HG02623 (cell line): Measurements from ENCODE around the gene MGLL.

Experiments used
- ATAC-seq: cut with Tn5 transposase; IDR thresholded peaks from one replicate; pipeline ENCODE4 v1.9.1; 2021; ENCODE audit warnings: moderate library complexity; ENCODE audit not compliant: unreplicated experiment

MGLL gene

GRCh38 chr3:127743351-127744252, 78.7 kb downstream of the MGLL start:
- no peak for ATAC-seq

GRCh38 chr3:127742580-127742979, 79.7 kb downstream of the MGLL start:
- ATAC-seq, result no peak

- ATAC-seq, result no peak
These were observed 80.6 kb downstream of the MGLL start for GRCh38 chr3:127741690-127742089.

GRCh38 chr3:127741246-127741645, 81.1 kb downstream of the MGLL start:
- no peak for ATAC-seq

GRCh38 chr3:127740136-127740915, 82.0 kb downstream of the MGLL start:
- ATAC-seq, result no peak

DNA sequence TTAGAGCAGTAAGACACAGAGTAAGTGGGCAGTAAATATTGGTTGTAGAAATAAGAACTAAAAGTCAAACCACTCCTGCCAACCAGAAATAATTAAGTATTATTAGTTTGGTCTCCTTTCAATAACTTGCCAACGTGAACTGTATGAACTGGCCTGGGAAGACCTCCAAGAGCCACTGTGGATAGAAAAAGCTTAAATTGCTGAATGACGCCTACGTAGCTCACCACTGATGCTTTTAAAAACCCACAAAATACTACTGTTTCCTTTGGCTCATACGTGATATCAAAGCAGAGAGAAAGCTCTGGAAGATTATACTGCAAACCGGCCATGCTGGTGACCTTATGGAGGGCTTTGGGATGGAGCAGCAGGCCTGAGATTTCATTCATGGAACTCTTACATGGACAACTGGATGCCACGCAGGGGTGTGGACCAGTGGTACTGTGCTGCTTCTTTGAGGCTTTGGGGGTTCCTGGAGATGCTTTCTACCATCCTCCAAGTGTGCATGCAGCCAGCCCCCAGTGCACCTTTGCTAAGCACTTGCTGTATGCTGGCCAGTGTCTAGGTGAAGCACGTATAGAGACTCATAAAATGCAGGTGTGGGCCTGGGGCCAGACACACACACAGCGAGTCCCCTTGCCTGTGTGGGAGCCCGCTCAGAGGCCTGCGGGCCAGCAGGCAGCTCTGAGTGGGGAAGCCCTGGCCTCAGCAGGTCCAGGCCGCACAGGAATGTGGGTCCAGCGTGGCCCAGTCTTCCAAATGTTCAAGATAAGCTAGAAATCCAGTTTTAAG, 82.8 kb downstream of the MGLL start:
- no peak for ATAC-seq

GRCh38 chr3:127738192-127738840, 84.0 kb downstream of the MGLL start:
- ATAC-seq, result no peak

- no peak for ATAC-seq
These were observed 85.3 kb downstream of the MGLL start for GRCh38 chr3:127736801-127737539.

- peak; percentile 67 for ATAC-seq
These were observed 86.3 kb downstream of the MGLL start for GRCh38 chr3:127735767-127736693.

- no peak for ATAC-seq
These were observed 87.4 kb downstream of the MGLL start for GRCh38 chr3:127734754-127735473.

DNA sequence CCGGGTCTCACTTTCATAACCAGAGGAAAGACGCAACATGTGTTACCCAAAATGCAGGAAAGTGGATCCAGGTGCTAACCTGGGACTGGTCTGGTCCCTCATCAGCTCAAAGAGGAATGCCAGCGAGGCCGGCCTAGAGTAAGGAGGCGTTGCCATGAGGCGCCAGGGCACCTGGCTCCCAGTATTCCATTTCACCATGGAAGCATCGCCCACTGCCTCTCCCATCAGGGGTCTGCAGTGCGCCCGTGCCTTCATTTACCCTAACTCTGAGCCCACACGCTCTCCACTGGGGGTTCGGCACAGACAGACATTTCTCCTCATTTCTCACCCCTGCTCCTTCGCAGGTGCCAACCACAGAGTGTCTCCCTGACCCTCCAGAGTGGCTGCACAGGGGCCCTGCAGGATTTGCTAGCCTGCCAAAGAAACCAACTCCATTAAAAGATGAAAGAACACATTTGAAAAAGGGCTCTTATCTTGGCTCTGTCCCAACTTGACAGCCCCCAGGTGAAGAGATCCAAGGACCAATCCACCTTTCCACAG, 88.1 kb downstream of the MGLL start:
- ATAC-seq, result no peak

- no peak for ATAC-seq
These were observed 88.5 kb downstream of the MGLL start for GRCh38 chr3:127733781-127734180.

DNA sequence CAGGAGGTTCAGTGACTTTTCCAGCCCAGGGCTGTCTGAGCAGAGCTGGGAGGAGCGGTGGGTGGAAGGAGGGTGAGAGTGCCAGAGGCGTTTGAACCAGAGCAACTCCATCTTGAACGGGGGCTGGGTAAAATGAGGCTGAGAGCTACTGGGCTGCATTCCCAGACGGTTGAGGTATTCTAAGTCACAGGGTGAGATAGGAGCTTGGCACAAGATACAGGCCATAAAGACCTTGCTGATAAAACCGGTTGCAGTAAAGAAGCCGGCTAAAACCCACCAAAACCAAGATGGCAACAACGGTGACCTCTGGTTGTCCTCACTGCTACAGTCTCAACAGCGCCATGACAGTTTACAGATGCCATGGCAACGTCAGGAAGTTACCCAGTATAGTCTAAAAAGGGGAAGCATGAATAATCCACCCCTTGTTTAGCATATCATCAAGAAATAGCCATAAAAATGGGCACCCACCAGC, 89.4 kb downstream of the MGLL start:
- no peak for ATAC-seq

- ATAC-seq, result no peak
These were observed 90.0 kb downstream of the MGLL start for GRCh38 chr3:127732303-127732702.

- ATAC-seq, result no peak
These were observed 90.6 kb downstream of the MGLL start for GRCh38 chr3:127731546-127732289.

DNA sequence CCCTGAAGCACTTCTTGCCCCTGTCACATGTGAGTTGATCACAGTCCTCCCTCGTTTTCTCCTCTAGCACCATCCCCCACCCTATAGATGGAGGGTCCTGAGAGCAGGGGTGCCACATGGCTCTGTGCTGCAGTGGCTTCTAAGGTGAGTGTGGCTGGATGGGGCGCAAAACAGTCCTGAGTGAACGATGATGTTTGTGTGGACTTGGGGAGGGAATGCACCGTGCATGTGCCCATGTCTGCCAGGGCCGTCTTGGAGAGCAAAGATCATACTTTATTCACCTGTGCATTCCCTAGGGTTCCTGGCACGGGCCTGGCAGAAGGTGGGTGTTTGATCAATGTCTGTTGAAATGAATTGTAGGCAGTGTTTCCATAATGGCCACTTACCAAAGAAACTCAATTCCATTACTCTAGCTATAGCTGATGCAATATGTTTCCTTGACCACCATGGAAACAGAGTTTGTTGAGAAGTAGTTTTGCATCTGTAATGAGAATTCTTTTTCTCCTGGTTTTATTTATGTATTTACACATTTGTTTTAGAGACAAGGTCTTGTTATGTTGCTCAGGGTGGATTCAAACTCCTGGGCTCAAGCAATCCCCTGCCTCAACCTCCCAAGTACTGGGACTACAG, 91.5 kb downstream of the MGLL start:
- ATAC-seq, result no peak

DNA sequence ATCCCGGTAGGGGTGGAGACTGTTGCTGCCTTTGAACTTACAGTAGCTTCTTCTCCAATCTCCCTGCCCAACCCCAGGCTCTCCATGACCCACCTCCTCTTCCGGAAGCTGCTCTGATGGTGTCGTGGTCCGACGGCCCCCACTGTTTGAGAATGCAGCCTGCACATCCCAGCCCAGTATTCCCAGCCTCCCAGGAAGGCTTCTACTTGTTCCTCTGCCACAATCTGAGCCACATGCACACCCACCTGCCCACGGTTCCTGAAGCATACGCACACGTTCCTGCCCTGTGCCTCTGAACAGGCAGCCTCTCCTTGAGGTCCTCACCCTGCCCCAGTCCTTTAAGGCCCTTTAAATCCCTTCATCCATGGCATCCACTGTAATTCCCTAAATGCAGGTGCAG, 92.1 kb downstream of the MGLL start:
- no peak for ATAC-seq
